GF-D8 (cell line): ENCODE results near the gene GNPTG.
A peak's percentile ranks its signal among the peaks of the same experiment; 100 is the strongest.

Experiments used
- DNase-seq: peaks from one replicate; lab custom pipeline; 2025; lab: John Stamatoyannopoulos, UW

The GNPTG gene

GRCh38 chr16:1371054-1371978, 19.6 kb downstream of the GNPTG start:
- DNase-seq: no peak

GRCh38 chr16:1372292-1372950, 20.7 kb downstream of the GNPTG start:
- DNase-seq: no peak

- DNase-seq: no peak
These were observed 22.9 kb downstream of the GNPTG start for GRCh38 chr16:1374418-1375297.

GRCh38 chr16:1375298-1375640, 23.5 kb downstream of the GNPTG start:
- no peak for DNase-seq

GRCh38 chr16:1375741-1376410, 24.1 kb downstream of the GNPTG start:
- DNase-seq: no peak

GRCh38 chr16:1377406-1378010, 25.8 kb downstream of the GNPTG start:
- DNase-seq: peak; percentile 4

- DNase-seq: no peak
These were observed 26.5 kb downstream of the GNPTG start for GRCh38 chr16:1378087-1378803.

GRCh38 chr16:1378804-1379303, 27.1 kb downstream of the GNPTG start:
- peak; percentile 17 for DNase-seq

- DNase-seq: no peak
These were observed 27.8 kb downstream of the GNPTG start for GRCh38 chr16:1379304-1380076.

GRCh38 chr16:1380195-1380594, 28.5 kb downstream of the GNPTG start:
- no peak for DNase-seq

GRCh38 chr16:1381612-1382406, 30.1 kb downstream of the GNPTG start:
- DNase-seq: no peak

- DNase-seq: no peak
These were observed 31.8 kb downstream of the GNPTG start for GRCh38 chr16:1383556-1383955.

- DNase-seq: no peak
These were observed 33.5 kb downstream of the GNPTG start for GRCh38 chr16:1385232-1385631.

GRCh38 chr16:1387331-1387730, 35.6 kb downstream of the GNPTG start:
- no peak for DNase-seq

- DNase-seq: no peak
These were observed 38.0 kb downstream of the GNPTG start for GRCh38 chr16:1389762-1390161.

GRCh38 chr16:1390239-1390779, 38.6 kb downstream of the GNPTG start:
- DNase-seq: no peak

GRCh38 chr16:1392826-1393225, 41.1 kb downstream of the GNPTG start:
- DNase-seq: no peak

- DNase-seq: no peak
These were observed 42.0 kb downstream of the GNPTG start for GRCh38 chr16:1393613-1394176.
